Hepatic stellate cell (primary cell): Measurements from ENCODE around the gene C13orf46.
"Not testable (repeated sequence)": the region's sequence is repeated elsewhere in the genome, so short reads cannot be mapped to it uniquely, and the experiment has no call there.

Experiments
- DNase-seq: peaks from one replicate; pipeline ENCODE4 v3.0.0; 2011; ENCODE audit warnings: low spot score

Gene C13orf46

DNA sequence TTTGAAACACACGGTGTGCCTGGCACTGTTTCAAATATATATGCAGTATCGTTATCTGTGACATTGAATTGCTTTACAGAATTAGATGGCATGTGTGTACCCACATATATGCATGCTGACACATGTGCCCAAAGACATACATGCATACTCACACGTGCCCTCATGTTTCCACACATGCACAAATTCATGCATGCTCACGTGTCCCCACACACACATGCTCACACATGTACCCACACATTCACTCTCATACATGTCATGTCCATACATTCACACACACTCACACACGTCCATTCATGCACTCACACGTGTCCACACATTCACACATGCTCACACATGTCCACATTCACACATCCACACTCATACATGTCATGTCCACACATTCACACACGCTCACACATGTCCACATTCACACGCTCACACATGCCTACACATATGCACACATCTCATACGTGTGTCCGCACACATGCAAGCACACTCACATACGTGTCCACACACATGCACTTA is 17.9 kb upstream of the C13orf46 start:
- no peak for DNase-seq

DNA sequence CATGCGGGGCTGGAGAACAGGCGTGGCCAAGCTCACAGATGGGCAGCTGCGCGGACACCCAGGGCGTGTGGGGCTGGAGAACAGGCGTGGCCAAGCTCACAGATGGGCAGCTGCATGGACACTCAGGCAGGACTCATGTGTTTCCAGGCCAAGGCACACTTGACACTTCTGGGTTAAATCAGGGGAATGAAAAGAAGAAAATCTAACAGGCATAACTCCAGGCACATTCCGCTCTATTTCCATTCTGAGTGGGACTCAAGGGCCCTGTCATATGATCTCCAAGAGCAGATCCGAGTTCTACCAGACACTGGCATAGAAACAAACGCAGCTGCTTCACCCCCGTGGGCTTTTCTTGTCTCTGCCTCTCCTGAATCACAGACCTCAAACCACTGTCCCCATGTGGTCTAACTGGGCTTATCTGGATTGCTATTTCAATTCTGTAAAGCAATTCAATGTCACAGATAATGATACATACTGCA is 17.4 kb upstream of the C13orf46 start:
- DNase-seq, result no peak

DNA sequence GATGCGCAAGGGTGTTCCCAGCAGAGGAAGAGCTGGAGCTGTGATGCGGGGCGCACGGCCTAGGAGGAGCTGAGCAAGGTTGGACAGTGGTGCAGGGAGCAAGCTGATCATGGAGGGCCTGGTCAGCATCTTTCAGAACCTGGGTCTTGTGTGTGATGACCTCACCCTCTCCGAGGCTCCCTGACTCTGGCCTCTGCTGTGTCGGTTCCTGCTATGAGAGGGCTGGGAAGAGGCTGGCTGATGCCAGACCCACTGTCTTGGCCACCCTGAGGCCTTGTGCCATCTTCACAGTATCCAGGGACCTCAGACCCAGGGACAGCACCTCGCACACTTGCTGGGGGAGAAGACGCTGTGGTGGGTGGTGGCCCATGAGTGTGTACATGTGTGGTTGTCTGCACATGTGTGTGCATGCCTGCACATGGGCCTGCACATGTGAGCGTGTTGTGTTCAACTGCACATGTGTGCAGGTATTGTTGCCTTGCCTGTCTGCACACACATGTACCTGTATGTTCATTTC is 16.5 kb upstream of the C13orf46 start:
- DNase-seq, result no peak

DNA sequence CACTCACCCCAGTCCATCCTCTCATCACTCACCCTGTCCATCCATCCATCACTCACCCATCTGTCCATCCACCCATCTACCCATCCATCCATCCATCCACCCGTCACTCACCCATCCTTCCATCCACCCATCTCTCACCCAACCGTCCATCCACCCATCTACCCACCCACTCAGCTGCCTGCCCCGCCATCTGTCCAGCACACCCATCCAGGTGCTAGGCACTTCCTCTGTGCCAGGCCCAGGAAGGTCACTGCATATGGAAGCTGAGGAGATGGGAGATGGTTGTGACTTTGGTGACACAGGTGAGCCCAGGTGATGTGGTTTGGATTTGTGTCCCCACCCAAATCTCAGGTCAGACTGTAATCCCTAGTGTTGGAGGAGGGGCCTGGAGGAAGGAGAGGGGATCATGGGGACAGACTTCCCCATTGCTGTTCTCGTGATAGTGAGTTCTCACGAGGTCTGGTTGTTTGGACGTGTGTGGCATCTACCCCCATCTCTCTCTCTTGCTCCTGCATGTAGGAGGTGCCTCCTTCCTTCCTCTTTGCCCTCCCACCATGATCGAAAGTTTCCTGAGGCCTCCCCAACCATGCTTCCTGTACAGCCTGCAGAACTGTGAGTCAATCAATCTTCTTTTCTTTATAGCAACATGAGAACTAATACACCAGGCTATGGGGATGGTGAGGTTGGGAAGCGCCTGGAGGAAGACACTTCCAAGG is 15.9 kb upstream of the C13orf46 start:
- no peak for DNase-seq

DNA sequence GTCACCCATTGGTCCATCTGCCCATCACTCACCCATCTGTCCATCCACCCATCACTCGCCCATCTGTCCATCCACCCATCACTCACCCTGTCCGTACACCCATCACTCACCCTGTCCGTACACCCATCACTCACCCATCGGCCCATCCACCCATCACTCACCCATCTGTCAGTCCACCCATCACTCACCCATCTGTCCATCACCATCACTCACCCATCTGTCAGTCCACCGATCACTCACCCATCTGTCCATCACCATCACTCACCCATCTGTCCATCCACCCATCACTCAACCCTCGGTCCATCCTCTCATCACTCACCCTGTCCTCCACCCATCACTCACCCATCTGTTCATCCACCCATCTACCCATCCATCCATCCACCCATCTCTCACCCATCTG is 15.0 kb upstream of the C13orf46 start:
- not testable (repeated sequence) for DNase-seq

DNA sequence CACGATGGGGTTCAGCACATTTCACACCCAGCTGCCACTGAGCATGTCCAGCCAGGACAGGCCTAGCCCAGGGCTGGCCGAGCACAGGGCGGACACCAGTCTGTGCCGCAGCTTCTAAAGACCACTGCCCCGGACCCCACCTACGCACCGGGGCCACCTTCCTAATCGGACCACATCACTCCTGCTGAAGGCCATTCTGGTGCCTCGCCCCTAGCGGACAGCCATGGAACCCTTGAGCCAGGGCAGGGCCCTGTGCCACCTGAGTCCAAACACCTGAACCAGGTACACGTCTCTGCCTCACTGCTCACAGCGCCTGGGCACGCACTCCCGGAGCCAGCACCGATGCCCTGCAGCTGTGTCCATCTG is 8.4 kb upstream of the C13orf46 start:
- no peak for DNase-seq

DNA sequence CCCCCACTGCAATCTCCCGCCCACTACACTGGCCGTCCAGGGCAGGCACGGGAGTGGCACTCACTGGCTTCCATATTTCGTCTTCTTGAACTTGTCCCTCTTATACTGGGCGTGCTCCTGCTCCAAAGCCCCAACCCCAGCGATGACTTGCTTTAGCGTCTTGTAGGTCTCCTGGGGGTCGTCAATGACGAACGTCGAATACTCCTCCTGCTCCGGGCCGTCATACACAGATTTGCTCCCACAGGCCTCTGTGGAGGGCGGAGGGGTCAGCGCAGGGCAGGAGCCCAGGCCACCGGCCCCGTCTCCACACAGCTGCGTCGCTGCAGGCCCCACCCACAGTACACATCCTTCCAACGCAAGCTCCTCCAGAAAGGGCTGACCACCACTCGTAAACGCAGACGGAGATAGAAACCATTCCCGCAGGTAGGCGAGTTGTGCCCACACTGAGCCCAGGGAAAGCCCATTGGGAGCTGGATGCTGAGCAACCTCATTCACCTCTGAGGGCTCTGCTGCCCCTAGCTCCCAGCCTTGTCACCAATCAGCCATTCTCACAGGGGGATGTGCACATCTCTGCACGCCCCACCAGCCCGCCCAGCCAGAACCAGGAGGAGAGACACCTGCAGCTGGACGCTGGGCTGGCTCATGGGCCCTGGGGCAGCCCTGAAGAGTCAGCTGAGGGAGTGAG is 7.9 kb upstream of the C13orf46 start:
- no peak for DNase-seq

DNA sequence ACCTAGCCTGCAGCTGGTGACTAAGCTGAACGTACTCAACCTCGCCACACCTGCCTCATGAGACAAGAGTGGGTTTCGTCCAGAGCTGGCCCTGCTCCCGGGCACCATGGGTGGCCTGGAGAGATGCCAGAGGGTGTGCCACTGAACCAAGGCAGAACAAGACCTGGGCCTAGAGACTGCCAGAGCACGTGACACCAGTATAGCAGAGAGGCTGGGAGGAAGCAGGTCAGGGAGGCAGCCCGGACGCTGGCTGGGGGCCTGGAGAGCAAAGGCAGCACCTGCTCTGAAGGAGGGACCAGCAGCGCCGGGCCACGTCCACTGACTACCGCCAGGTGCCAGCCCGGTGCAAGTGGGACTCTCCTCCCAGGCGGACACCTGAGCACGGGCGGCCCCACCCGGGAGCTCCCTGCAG is 7.3 kb upstream of the C13orf46 start:
- DNase-seq, result no peak

DNA sequence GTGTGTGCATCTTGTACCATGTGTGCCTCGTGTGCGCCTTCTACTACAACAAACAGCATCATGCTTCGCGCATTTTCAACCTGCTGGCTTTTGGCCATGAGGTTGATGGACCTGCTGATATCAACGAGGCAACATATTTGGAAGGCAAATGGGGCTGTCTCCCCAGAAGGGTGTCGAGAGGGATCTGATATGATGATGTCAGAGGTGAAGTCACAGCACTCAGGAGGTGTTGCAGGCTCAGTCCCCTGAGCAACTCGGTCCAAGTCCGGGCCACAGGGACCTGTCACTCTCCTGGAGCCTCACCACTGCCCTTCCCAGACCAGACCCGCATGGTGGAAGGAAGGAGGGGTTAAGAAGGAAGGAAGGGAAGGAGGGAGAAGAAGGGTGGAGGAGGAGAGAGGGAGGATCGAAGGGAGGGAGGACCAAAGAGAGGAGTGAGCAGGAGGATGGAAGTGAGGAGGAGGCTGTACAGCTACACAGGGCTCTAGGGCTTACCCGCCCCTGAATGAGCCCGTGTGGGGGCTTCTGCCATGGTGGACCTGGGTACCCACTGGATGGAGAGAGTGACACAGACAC is 6.7 kb upstream of the C13orf46 start:
- no peak for DNase-seq

DNA sequence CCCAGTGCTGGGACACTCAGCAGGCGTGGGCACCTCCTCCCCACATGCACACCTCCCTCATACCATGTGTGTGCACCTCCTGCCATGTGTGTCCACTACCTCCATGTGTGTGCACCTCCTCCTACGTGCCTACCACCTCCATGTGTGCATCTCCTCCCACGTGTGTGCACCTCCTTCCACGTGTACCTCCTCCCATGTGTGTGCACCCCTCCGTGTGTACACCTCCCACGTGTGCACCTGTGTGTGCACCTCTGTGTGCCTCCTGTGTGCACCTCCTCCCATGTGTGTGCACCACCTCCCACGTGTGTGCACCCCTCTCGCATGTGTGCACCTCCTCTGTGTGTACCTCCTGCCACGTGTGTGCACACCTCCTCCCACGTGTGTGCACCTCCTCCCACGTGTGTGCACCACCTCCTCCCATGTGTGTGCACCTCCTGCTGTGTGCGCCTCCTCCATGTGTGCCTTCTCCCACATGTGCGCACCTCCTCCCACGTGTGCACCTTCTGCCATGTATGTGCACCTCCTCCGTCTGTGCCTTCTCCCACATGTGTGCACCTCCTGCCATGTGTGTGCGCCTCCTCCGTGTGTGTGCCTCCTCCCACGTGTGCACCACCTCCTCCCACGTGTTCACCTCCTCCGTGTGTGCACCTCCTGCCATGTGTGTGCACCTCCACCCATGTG is 6.1 kb upstream of the C13orf46 start:
- no peak for DNase-seq

DNA sequence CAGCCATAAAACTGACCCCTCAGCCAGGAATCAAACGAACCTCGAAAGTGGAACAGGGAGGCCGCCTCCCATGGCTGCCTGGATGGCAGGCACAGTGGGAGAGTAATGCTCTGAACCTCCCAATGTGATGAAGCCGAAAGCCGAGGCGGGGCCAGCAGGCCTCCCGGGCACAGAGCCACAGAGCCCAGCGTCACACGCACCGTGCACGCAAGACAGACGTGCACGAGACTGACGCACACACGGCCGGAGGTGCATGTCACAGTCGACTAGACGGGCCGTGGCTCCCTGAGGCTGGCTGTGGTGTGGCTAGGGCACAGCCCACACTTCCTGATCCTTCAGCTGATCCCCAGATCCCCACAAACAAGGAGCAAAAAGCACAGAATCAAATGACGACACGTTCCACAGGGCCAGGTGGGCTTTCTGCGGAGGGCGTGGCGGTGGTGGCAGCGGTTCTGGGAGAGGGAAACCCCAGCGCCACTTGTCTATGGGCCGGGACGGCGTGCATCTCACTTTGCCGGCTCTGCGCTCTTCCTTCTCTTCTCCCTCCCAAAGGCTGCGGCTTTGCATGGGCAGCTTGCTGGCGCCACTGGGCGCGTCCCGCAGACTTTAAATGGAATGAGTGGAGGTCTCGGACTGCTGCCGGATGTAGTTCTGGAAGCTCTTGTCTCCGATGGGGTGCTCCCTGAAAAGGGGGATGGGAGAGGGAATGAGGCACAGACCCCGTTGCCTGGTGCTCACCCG is 5.0 kb upstream of the C13orf46 start:
- DNase-seq, result no peak

DNA sequence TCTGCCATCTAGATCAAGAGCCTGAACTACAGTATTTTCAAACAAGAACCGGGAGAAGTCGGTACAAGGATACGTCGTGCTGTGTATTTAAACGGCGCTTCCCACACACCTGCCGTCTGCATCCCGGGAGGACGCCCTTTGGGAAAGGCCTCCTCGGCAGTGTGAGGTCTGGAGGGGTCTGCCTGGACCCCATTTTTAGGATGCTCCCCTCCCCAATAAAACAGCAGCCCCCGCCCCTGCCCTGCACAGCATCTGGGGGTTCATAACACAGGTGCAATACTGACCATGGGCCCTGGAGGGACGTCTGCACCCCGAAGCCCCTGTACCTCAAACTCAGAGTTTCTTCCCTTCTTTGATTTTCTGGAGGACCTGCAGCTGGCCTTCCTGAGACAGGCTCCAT is 4.1 kb upstream of the C13orf46 start:
- DNase-seq, result no peak

DNA sequence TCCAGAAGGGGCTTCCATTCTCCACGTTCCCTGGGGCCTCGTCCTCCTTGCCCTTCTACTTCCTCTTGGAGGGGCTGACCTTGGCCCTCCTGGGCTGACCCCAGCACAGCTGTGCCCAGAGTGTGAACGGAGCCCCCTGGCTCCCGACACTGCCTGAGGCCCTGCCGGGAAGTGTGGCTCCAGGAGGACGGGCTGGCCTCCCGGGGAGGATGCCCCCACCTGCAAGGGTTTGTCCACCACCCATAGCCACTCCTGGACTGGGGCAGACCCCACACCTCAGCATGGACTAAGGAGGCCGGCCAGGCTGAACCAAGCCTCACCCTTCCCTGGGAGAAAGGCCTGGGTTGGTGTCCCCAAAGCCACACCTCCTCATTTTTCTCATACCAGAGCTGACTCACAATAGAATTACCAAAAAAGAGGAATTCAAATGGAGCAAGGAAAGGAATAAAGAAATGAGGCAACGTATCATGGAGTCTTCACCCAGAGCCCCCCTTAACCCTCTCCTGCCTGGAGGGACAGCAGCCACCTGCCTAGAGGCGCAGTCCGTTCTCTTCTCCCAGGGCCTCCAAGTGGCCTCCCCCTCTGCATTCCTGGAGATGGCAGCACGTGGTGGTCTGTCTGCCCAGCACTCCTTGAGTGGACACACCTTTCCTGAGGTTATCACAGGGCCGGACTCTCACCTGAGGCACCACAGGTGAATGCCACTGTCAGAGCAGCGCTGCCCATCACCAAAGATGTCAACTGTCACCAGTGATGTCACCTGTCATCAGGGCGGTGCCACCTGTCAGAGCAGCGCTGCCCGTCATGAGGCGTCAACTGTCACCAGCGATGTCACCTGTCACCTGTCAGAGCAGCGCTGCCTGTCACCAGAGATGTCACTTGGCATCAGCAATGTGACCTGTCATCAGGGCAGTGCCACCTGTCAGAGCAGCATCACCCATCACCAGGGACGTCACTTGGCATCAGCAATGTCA is 3.1 kb upstream of the C13orf46 start:
- DNase-seq, result peak; percentile 94

DNA sequence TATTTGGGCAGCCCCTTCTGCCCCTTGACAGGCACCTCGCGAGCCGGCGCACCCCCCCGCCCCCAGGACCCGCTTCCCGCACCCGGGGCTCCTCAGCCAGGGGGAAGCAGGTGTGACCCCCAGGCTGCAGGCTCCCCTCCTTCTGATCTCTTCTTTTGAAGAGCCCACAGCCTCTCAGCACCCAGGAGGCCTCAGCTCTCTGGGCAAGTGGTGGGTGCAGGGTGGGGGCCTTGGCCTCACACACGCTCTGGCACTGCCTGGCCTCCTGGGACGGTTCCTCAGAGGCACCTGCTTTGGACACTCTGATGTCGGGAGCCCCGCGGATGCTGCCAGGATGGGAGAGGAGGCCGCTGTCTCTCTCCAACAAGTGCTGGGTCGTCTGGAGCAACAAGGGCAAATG is 1.5 kb upstream of the C13orf46 start:
- no peak for DNase-seq

DNA sequence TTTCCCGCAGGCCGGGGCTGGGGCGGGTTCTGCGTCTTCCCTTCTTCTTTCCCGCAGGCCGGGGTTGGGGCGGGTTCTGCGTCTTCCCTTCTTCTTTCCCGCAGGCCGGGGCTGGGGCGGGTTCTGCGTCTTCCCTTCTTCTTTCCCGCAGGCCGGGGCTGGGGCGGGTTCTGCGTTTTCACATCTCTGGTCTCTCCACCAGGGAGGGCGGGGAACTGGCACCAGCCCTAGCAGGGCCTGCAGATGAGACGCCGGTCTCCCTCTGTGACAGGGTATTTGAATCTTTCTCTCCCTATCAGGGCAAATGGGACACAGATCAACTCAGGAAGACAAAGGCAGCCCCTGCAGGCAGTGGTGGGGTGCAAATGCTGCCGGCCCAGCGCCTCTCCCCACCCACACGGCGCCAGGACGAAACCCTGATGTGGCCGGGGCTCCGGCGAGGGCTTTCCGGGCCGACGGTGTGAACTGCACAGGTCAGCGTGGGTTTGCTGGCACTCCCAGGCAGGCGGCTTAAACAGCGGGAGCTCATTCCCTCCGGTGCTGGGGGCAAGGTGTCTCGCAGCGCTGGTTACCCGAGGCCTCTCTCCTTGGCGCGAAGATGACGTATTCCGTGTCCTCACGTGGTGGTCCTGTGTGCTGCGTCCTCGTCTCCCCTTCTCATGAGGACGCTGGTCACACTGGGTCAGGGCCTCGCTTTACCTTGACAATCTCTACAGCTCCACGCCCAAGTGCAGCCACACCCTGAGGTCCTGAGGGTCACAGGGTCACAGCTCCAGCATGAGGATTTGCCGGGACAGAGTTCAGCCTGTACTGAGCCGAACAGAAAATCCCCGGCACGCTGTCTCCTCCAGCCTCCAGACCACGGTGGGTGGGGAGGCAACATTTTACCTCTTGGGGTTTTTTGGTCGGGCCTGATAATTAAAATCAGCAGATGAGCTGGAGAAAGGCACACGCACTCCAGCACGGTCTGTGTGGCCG is 717 bp upstream of the C13orf46 start:
- DNase-seq, result no peak

DNA sequence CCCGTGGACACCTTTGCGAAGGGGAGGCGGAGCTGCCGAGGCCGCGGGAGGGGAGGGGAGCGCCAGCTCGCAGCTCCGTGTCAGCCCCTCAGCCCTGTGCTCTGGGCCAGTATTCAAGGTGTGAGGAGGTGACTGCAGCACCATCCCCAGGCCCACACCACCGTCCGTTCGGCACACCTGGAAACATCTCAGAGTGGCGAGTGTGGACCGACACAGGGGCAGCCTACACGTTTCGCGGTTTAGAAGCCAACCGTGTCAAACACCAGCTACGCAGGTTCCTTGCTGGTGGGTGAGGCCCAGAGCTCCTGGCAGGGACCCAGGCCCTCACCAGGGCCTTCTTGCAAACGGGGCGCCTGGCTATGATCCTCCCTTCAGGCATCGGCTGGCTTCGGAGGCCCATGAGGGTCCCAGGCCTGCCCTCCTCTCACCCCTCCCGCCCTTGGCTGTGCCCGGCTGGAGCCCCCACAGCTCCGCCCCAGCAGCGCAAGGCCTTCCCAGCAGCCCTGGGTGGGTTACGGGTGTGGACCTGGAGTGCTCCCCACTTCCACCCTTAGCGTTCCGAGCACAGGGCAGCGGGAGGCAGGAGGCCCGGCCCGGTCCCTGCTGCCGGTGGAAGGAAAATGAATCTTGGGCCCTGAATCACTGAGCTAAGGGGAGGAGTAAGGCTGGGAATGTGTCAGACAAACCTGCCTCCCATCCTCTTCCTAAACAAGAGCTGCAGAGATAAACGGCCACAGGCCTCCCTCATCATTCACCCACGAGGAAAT is 1.2 kb downstream of the C13orf46 start:
- no peak for DNase-seq

DNA sequence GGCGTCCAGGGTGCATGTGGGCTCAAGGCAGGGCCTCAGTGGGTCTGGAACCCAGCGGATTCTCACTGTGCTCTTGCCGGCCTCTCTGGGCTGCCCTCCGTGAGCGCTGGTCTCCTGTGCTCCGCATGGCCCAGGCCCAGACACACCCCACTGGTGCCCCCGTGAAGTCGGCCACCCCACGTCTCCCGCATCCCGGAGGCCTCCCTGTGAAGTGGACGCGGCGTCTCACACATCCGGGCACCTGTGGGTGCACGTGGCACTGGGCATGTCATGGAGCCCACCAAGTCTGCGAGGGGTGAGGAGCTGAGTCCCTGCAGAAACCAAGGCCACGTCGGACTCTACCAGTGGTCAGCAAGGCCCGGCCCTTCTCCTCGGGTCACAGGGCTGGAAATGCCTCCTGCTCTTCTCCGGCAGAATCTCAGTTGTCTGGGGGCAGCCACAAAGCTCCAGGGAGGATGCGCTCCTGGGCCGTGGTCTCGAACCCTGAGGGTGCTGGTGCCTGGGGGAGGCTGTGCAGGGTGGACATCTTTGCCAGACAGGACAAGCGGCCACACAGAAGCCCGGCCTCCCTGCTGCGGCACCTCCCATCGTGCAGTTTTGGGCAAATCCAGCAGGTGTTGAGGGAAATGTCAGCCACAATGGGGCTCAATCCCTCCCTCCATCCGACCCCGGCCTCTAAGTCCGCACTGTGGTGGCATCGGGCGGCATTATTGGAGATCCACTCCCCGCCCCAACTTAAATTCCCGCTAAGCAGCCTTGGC is 2.2 kb downstream of the C13orf46 start:
- DNase-seq, result no peak
